ENCODE data around the gene IRX2. TPM values are rescaled to one million over a fixed set of nuclear protein-coding genes. Genes with fewer than 3 reads are reported as not detected.

The IRX2 gene
- polyA plus RNA-seq, 1 donor from 2014 or later, result 0.95 TPM

DNA sequence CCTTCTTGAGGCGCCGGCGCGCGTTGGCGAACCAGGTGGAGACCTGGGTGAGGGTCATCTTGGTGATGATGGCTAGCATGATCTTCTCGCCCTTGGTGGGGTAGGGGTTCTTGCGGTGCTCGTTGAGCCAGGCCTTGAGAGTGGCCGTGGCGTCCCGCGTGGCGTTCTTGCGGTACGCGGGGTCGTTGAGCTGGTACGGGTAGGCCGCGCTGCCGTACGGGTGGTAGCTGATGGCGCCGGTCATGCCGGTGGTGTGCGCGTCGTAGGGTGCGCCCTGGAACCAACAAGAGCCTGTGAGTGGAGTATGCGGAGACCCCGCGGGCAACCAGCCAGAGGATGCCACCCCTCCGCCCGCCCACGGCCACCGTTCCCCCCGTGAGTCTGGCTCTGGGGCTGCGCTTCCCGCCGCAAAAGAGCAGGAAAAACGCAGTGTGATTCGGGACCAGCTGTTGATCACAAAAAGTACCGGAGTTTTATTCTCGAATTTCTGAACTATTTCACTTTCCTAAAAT, 1.9 kb downstream of the IRX2 start:
- H3F3A ChIP-seq (ENCODE audit: insufficient read depth, low read length, poor library complexity, severe bottlenecking), result no peaks in the 10 kb centered on the region
- H3K36me3 ChIP-seq (ENCODE audit: insufficient read depth, low read length), result no peaks in the 10 kb centered on the region
- no peak overlapping the region for H2AFZ ChIP-seq (ENCODE audit: low read depth, low read length)
- H3K27ac ChIP-seq (ENCODE audit: low read length), result no peak overlapping the region
- H4K20me1 ChIP-seq (ENCODE audit: insufficient read depth), result no peaks in the 10 kb centered on the region
- TF ChIP-seq EP300 (conservative IDR thresholded peaks at IDR 0.05; ENCODE audit: poor library complexity, severe bottlenecking), result no peak
- no peaks in the 10 kb centered on the region for H3K79me2 ChIP-seq (replicated peaks; ENCODE audit: insufficient read depth, low read length)
- peaks cover 60% of the 10 kb centered on the region for H3K27me3 ChIP-seq (ENCODE audit: insufficient read depth, low read depth, low read length)
- no peaks in the 10 kb centered on the region for H3K9me2 ChIP-seq (ENCODE audit: insufficient read depth, low read length)
- no peak overlapping the region for H3K4me3 ChIP-seq (ENCODE audit: low read length)
- no peak overlapping the region for H3K9ac ChIP-seq (ENCODE audit: low read length)
- peaks cover 3% of the 10 kb centered on the region for H3K9me3 ChIP-seq (ENCODE audit: low read length)
- H3K4me2 ChIP-seq (ENCODE audit: low read length), result no peak overlapping the region

DNA sequence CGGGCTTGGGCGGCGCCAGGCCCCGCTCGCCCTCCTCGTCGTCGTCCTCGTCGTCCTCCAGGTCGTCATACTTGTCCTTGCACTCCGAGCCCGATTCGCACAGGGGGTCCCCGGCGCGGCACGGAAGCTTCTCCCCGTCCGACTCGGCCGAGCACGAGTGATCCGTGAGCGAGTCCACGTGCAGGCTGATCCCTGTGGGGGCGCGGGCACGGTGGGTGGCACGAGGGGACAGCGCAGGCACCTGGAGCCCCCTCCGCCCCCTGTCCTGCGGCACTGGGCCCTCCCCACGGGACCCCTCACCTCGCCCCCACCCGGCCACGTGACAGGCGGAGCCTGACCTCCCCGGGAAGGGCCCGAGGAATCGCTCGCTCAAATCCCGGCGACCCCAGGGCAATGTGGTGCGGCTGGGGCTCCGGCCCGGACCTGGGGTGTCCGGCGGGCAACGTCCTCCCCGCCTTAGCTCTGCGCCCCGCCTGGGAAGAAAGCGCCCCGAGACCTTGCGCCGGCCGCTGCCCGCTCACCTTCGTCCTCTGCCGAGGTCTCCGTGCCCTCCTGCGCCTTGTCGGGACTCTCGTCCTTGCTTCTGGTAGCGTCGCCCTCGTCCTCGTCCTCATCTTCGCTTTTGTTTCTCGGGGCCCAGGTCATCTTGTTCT, 2.5 kb downstream of the IRX2 start:
- H3K9ac ChIP-seq (ENCODE audit: low read length), result no peak overlapping the region
- peaks cover 60% of the 10 kb centered on the region for H3K27me3 ChIP-seq (ENCODE audit: insufficient read depth, low read depth, low read length)
- H3K4me2 ChIP-seq (ENCODE audit: low read length), result no peak overlapping the region

More for the DNA sequence above, 2.5 kb downstream of the IRX2 start:
- H3K9me2 ChIP-seq (ENCODE audit: insufficient read depth, low read length), result no peaks in the 10 kb centered on the region
- H3K4me3 ChIP-seq (ENCODE audit: low read length), result no peak overlapping the region
- H3K36me3 ChIP-seq (ENCODE audit: insufficient read depth, low read length), result no peaks in the 10 kb centered on the region
- H3K27ac ChIP-seq (ENCODE audit: low read length), result no peak overlapping the region
- no peaks in the 10 kb centered on the region for H3F3A ChIP-seq (ENCODE audit: insufficient read depth, low read length, poor library complexity, severe bottlenecking)
- no peaks in the 10 kb centered on the region for H3K79me2 ChIP-seq (replicated peaks; ENCODE audit: insufficient read depth, low read length)
- no peaks in the 10 kb centered on the region for H4K20me1 ChIP-seq (ENCODE audit: insufficient read depth)
- peaks cover 3% of the 10 kb centered on the region for H3K9me3 ChIP-seq (ENCODE audit: low read length)
- TF ChIP-seq POLR2AphosphoS5 (IDR thresholded peaks at IDR 0.05), result no peak
- no peak for TF ChIP-seq EP300 (conservative IDR thresholded peaks at IDR 0.05; ENCODE audit: poor library complexity, severe bottlenecking)
- TF ChIP-seq, protein P1, sequence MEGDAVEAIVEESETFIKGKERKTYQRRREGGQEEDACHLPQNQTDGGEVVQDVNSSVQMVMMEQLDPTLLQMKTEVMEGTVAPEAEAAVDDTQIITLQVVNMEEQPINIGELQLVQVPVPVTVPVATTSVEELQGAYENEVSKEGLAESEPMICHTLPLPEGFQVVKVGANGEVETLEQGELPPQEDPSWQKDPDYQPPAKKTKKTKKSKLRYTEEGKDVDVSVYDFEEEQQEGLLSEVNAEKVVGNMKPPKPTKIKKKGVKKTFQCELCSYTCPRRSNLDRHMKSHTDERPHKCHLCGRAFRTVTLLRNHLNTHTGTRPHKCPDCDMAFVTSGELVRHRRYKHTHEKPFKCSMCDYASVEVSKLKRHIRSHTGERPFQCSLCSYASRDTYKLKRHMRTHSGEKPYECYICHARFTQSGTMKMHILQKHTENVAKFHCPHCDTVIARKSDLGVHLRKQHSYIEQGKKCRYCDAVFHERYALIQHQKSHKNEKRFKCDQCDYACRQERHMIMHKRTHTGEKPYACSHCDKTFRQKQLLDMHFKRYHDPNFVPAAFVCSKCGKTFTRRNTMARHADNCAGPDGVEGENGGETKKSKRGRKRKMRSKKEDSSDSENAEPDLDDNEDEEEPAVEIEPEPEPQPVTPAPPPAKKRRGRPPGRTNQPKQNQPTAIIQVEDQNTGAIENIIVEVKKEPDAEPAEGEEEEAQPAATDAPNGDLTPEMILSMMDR (IDR thresholded peaks at IDR 0.05; ENCODE audit: poor library complexity, severe bottlenecking), result no peak
- TF ChIP-seq SMC3 (conservative IDR thresholded peaks at IDR 0.05; ENCODE audit: poor library complexity), result no peak
- TF ChIP-seq RAD21 (conservative IDR thresholded peaks at IDR 0.05), result no peak
- no peak for TF ChIP-seq MXI1 (conservative IDR thresholded peaks at IDR 0.05; ENCODE audit: poor library complexity, severe bottlenecking)
- no peak for TF ChIP-seq TAF1 (IDR thresholded peaks at IDR 0.05; ENCODE audit: low read depth)
- TF ChIP-seq, protein P2, sequence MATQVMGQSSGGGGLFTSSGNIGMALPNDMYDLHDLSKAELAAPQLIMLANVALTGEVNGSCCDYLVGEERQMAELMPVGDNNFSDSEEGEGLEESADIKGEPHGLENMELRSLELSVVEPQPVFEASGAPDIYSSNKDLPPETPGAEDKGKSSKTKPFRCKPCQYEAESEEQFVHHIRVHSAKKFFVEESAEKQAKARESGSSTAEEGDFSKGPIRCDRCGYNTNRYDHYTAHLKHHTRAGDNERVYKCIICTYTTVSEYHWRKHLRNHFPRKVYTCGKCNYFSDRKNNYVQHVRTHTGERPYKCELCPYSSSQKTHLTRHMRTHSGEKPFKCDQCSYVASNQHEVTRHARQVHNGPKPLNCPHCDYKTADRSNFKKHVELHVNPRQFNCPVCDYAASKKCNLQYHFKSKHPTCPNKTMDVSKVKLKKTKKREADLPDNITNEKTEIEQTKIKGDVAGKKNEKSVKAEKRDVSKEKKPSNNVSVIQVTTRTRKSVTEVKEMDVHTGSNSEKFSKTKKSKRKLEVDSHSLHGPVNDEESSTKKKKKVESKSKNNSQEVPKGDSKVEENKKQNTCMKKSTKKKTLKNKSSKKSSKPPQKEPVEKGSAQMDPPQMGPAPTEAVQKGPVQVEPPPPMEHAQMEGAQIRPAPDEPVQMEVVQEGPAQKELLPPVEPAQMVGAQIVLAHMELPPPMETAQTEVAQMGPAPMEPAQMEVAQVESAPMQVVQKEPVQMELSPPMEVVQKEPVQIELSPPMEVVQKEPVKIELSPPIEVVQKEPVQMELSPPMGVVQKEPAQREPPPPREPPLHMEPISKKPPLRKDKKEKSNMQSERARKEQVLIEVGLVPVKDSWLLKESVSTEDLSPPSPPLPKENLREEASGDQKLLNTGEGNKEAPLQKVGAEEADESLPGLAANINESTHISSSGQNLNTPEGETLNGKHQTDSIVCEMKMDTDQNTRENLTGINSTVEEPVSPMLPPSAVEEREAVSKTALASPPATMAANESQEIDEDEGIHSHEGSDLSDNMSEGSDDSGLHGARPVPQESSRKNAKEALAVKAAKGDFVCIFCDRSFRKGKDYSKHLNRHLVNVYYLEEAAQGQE (IDR thresholded peaks at IDR 0.05; ENCODE audit: borderline replicate concordance), result no peak
- TF ChIP-seq EZH2 (IDR thresholded peaks at IDR 0.05; ENCODE audit: borderline replicate concordance, insufficient read depth, low read length, poor library complexity, severe bottlenecking), result no peak
- no peak overlapping the region for H2AFZ ChIP-seq (ENCODE audit: low read depth, low read length)

Measured in neural cell (in vitro differentiated cells).